Smooth muscle cell (in vitro differentiated cells): ENCODE data around the gene ARHGAP26. TPM values are rescaled to one million over a fixed set of nuclear protein-coding genes. Genes with fewer than 3 reads are reported as not detected.

Source experiments
- DNase-seq: peaks from one replicate; lab custom pipeline; 2025; ENCODE audit not compliant: unreplicated experiment; lab: John Stamatoyannopoulos, UW
- H2AFZ ChIP-seq: fragments of 200-600 bp; sonication (generic); 2 replicates; pipeline ENCODE4 v1.6.0; 2016; ENCODE audit warnings: antibody characterized with exemption, low read depth, mild to moderate bottlenecking
- H3F3A ChIP-seq: fragments of 200-600 bp; sonication (generic); 2 replicates; pipeline ENCODE4 v1.6.0; 2017; ENCODE audit warnings: antibody characterized with exemption, low read depth
- H3K27ac ChIP-seq: fragments of 200-600 bp; sonication (generic); 2 replicates; pipeline ENCODE4 v1.5.1; 2016; ENCODE audit warnings: low read depth, mild to moderate bottlenecking
- H3K27me3 ChIP-seq: fragments of 200-600 bp; sonication (generic); 2 replicates; pipeline ENCODE4 v1.6.1; 2016; ENCODE audit warnings: low read depth, mild to moderate bottlenecking
- H3K36me3 ChIP-seq: fragments of 200-600 bp; sonication (generic); 2 replicates; pipeline ENCODE4 v1.5.1; 2016; ENCODE audit warnings: low read depth
- H3K4me1 ChIP-seq: fragments of 200-600 bp; sonication (generic); 2 replicates; pipeline ENCODE4 v1.5.1; 2016; ENCODE audit warnings: low read depth
- H3K4me2 ChIP-seq: fragments of 200-600 bp; sonication (generic); 2 replicates; pipeline ENCODE4 v1.6.0; 2016; ENCODE audit warnings: mild to moderate bottlenecking
- H3K4me3 ChIP-seq: fragments of 200-600 bp; sonication (generic); 2 replicates; pipeline ENCODE4 v1.5.1; 2016; ENCODE audit warnings: mild to moderate bottlenecking
- H3K79me2 ChIP-seq: fragments of 200-600 bp; sonication (generic); 2 replicates; pipeline ENCODE4 v1.6.0; 2016; ENCODE audit warnings: low read depth, mild to moderate bottlenecking
- H3K9ac ChIP-seq: fragments of 200-600 bp; sonication (generic); 2 replicates; pipeline ENCODE4 v1.6.0; 2016; ENCODE audit warnings: low read depth
- H3K9me3 ChIP-seq: fragments of 200-600 bp; sonication (generic); replicated peaks from 2 replicates; pipeline ENCODE4 v1.5.1; 2016; ENCODE audit warnings: low read depth
- H4K20me1 ChIP-seq: fragments of 200-600 bp; sonication (generic); 2 replicates; pipeline ENCODE4 v1.6.0; 2016; ENCODE audit warnings: low read depth
- WGBS: methylation state at CpG from one replicate; pipeline ENCODE4 v1.1.7; 2016; ENCODE audit warnings: low lambda C conversion rate; 5-methylcytosine and 5-hydroxymethylcytosine counted together
- polyA plus RNA-seq: library from polyadenylated mRNA; unstranded; fragments of >200 nt; fragmentation: Nextera tagmentation; extraction: Ambion mirVana; gene quantifications from 2 replicates; pipeline ENCODE4 v1.2.1, GENCODE V29; 2016
- total RNA-seq: library from RNA; depleted of rRNA; stranded (reverse); fragments of >200 nt; gene quantifications from 2 replicates; pipeline ENCODE4 v1.2.3, GENCODE V29; 2014
- TF ChIP-seq, protein P1 (sequence below): fragments of 200-600 bp; sonication (generic); IDR thresholded peaks from 2 replicates; pipeline ENCODE4 v1.5.1; 2017; ENCODE audit warnings: borderline replicate concordance, mild to moderate bottlenecking, antibody characterized with exemption; ENCODE audit not compliant: insufficient read depth, poor library complexity, severe bottlenecking

ARHGAP26 gene
- total and polyA plus RNA-seq, 2 experiments from 2014 or later, result 2.2 to 5.1 TPM

DNA sequence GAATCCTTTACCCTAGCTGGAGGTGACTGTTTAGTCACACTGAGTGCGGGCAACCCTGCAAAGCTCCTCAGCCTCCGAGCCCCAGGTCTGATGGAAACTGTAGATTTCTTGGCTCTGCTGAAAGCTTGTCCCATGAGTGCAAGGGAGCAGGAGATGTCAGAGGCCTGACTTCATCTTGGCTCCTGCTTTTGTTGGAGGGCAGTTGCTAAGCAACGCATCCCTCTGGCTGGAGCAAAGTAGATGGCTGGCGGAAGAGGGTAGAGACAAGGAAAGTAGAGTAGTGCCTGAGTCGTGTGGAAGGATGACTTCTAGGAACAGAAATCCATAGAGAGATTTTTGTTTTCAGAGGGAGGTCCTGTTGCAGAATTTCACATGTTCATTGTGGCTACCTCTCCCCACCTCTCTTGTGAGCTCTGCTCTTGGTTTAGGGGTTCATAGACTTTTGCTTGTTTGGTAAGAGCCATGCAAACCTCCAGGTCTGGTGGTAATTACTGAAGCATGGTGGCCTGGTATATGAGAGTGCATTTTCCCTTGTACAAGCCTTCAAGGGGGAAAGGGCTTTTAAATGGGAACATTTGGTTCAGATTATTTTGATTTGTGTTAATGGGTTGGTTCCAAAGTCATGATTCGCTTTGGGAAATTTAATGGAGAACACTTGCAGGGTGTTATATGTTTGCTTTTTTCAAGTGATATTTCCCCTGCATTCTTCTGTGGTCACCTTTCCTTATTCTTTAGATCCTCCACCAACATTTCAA, 71.5 kb downstream of the ARHGAP26 start:
- Histone ChIP-seq H3K9me3 (no peaks in the 10 kb centered on the region), H3K4me3 (no peak overlapping the region), H3K9ac (no peak overlapping the region), H3K36me3 (no peaks in the 10 kb centered on the region), H3K4me1 (no peaks in the 10 kb centered on the region), H2AFZ (no peak overlapping the region), H3K27ac (no peak overlapping the region), H3K79me2 (no peaks in the 10 kb centered on the region), H3K4me2 (no peak overlapping the region), H3K27me3 (no peaks in the 10 kb centered on the region), H4K20me1 (no peaks in the 10 kb centered on the region), H3F3A (peaks cover 2% of the 10 kb centered on the region)
- TF ChIP-seq, protein P1, sequence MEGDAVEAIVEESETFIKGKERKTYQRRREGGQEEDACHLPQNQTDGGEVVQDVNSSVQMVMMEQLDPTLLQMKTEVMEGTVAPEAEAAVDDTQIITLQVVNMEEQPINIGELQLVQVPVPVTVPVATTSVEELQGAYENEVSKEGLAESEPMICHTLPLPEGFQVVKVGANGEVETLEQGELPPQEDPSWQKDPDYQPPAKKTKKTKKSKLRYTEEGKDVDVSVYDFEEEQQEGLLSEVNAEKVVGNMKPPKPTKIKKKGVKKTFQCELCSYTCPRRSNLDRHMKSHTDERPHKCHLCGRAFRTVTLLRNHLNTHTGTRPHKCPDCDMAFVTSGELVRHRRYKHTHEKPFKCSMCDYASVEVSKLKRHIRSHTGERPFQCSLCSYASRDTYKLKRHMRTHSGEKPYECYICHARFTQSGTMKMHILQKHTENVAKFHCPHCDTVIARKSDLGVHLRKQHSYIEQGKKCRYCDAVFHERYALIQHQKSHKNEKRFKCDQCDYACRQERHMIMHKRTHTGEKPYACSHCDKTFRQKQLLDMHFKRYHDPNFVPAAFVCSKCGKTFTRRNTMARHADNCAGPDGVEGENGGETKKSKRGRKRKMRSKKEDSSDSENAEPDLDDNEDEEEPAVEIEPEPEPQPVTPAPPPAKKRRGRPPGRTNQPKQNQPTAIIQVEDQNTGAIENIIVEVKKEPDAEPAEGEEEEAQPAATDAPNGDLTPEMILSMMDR, result no peak
- no peak for DNase-seq
- 87% methylated on average over 6 of the region's 6 CpGs for WGBS

DNA sequence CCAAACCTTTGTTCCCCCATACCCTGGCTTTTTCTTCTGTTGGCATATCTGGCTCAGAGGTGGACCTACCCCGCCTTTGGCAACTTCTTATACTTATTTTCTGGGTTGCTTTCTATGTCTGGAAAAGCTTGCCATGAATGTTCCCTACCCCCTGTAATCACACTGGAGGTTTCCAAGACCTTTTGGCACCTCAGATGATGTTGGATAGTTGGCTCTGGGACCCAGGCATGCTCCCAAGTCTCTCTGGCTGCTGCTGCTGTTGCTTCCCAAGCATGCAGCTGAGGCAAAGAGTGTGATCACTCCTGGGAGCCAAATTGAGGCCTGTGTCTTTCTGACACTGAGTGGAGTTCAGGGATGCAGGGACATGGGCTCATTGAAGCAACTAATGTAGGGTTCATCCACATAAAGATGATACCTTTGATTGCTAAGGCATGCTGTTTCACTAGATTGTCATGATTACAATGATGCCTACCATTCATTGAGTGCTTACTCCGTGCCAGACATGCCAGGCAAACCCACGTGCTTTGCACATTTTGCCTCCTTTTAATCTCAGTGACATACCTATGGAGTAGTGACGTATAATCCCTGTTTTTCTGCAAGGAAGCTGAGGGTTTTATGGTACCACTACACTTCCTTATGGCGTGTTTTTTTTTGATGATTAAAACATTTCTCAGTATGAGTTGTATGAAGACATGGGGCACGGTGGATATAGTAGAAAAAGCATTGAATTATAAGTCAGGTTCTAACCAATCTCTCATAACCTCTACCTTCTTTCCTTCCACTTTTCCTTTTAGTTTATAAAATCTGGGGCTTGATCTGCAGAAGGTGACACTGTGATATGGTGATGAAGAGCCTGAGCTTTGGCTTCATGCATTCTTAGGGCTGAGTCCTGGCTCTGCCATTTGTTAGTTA, 73.1 kb downstream of the ARHGAP26 start:
- no peaks in the 10 kb centered on the region for H3K36me3 ChIP-seq
- no peak overlapping the region for H3K4me2 ChIP-seq
- no peaks in the 10 kb centered on the region for H4K20me1 ChIP-seq
- no peak overlapping the region for H3K27ac ChIP-seq
- no peaks in the 10 kb centered on the region for H3K27me3 ChIP-seq
- H3K79me2 ChIP-seq, result no peaks in the 10 kb centered on the region
- no peak for DNase-seq
- 96% methylated on average over 6 of the region's 6 CpGs for WGBS
- no peaks in the 10 kb centered on the region for H3K9me3 ChIP-seq
- no peaks in the 10 kb centered on the region for H3K4me1 ChIP-seq
- no peak overlapping the region for H2AFZ ChIP-seq
- no peak overlapping the region for H3K9ac ChIP-seq
- TF ChIP-seq, protein P1, result no peak
- H3F3A ChIP-seq, result peaks cover 2% of the 10 kb centered on the region
- H3K4me3 ChIP-seq, result no peak overlapping the region

DNA sequence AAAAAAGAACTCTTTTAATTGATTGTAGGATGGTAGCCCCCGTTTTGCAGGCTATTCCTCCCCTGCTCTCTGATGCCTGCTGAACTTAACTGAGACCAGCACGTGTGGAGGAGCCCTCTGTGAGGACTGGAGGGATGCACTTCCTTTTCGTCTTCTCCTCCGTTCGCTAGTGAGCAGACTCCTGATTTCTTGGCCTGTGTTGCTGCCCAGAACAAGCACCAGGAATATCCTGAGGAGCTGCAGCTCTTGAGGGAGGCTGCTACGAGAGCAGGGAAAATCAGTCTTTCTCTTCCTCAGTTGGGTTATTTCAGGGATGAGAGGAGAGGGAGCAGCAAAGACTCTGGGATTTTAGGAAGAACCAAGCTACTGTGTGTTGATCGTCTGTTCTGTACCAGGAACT, 74.7 kb downstream of the ARHGAP26 start:
- Histone ChIP-seq H3K9ac (no peak overlapping the region), H2AFZ (no peak overlapping the region), H3F3A (peaks cover 2% of the 10 kb centered on the region), H3K79me2 (no peaks in the 10 kb centered on the region), H3K27ac (no peak overlapping the region), H3K9me3 (no peaks in the 10 kb centered on the region), H3K36me3 (no peaks in the 10 kb centered on the region), H3K4me1 (no peaks in the 10 kb centered on the region), H3K4me3 (no peak overlapping the region), H3K27me3 (no peaks in the 10 kb centered on the region), H4K20me1 (no peaks in the 10 kb centered on the region), H3K4me2 (no peak overlapping the region)
- WGBS, result 81% methylated on average over 7 of the region's 7 CpGs
- TF ChIP-seq, protein P1, result no peak
- DNase-seq, result no peak
